Activated naive CD4-positive, alpha-beta T cell treated with anti-CD3 and anti-CD28 coated beads, Interleukin-2, amount 50 U/mL, for 72 hours (primary cell): ENCODE measurements around the gene UGT2B17. TPM values are rescaled to one million over a fixed set of nuclear protein-coding genes. Genes with fewer than 3 reads are reported as not detected.
"Not testable (repeated sequence)": the region's sequence is repeated elsewhere in the genome, so short reads cannot be mapped to it uniquely, and the experiment has no call there.

Source experiments
- ATAC-seq, 2 donors: fragments of 150-1000 bp; cut with Tn5 transposase; 2 replicates each; pipeline ENCODE4 v1.10.0; 2021; ENCODE audit warnings: mild to moderate bottlenecking in 2 of 2, moderate library complexity in 2 of 2
- DNase-seq, 2 donors: peaks; one replicate each; pipeline ENCODE4 v3.0.0; 2021 to 2022; ENCODE audit warnings: low spot score in 2 of 2
- H3K27ac Mint-ChIP-seq, 2 donors: one replicate each; pipeline ENCODE4 v1.8.0; 2022; ENCODE audit warnings: mild to moderate bottlenecking in 2 of 2, mixed read lengths in 2 of 2
- H3K36me3 Mint-ChIP-seq, 2 donors: one replicate each; pipeline ENCODE4 v1.8.0; 2022; ENCODE audit warnings: mixed read lengths in 2 of 2
- H3K9me3 Mint-ChIP-seq, 2 donors: one replicate each; pipeline ENCODE4 v1.8.0; 2022; ENCODE audit warnings: mixed read lengths in 2 of 2
- total RNA-seq, 2 donors: library from RNA; stranded (reverse); gene quantifications; one replicate each; pipeline ENCODE4 v1.2.3, GENCODE V29; 2022

Gene UGT2B17
- total RNA-seq, 2 donors from 2014 or later = not detected

DNA sequence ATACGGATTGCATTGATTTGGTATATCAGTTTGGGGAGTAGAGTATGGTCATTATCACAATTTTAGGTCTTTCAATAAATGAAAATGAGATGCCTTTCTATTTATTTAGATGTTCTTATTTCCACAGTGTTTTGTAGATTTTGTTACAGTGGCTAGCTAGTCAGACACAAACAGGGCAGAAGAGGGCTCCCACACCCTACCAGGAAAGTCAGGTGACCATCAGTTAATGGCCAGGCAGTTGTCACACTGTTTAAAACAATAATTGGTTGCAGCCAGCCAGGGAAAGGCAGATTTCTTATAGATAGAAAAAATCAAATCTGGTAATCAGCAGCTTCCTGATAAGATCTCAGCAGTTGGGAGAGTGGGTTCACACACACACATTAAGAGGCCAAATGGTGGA is 57.2 kb downstream of the UGT2B17 start:
- DNase-seq = no peak

DNA sequence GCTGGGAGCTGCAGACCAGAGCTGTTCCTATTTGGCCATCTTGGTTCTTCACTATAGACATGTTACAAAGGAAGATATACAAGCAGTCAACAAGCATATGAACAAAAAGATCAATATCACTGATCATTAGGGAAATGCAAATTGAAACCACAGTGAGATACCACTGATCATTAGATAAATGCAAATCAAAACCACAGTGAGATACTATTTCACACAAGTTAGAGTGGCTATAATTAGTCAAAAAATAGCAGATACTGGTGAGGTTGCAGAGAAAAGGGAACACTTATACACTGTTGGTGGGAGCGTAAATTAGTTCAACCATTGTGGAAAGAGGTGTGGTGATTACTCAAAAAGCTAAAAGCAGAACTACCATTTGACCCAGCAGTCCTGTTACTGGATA is 70.7 kb downstream of the UGT2B17 start:
- H3K27ac Mint-ChIP-seq, DNase-seq, ATAC-seq: not testable (repeated sequence)
- Mint-ChIP-seq H3K9me3 (peaks cover 7 to 11% of the 10 kb centered on the region in 2 donors), H3K36me3 (peaks cover 6 to 10% of the 10 kb centered on the region in 2 donors)

More for the DNA sequence above, 57.2 kb downstream of the UGT2B17 start:
- Mint-ChIP-seq H3K27ac (no peak overlapping the region), H3K36me3 (no peaks in the 10 kb centered on the region), H3K9me3 (no peaks in the 10 kb centered on the region)
- ATAC-seq = no peak

DNA sequence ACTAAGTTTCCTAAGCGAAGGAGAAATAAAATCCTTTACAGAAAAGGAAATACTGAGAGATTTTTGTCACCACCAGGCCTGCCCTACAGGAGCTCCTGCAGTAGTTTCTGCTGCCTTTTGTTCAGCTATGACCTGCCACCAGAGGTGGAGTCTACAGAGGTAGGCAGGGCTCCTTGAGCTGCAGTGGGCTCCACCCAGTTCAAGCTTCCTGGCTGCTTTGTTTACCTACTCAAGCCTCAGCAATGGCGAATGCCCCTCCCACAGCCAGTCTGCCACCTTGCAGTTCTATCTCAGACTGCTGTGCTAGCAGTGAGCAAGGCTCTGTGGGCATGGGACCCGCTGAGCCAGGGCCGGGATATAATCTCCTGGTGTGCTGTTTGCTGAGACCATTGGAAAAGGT is 71.3 kb downstream of the UGT2B17 start:
- H3K27ac Mint-ChIP-seq, DNase-seq, ATAC-seq: not testable (repeated sequence)
- H3K9me3 Mint-ChIP-seq = peaks cover 7 to 11% of the 10 kb centered on the region in 2 donors
- peaks cover 6 to 10% of the 10 kb centered on the region in 2 donors for H3K36me3 Mint-ChIP-seq

DNA sequence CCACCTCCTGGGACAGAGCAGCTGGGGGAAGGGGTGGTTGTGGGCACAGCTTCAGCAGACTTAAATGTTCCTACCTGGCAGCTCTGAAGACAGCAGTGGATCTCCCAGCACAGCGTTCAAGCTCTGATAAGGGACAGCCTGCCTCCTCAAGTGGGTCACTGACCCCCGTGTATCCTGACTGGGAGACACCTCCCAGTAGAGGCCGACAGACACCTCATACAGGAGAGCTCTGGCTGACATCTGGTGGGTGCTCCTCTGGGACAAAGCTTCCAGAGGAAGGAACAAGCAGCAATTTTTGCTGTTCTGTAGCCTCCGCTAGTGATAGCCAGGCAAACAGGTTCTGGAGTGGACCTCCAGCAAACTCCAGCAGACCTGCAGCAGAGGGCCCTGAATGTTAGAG is 72.7 kb downstream of the UGT2B17 start:
- not testable (repeated sequence) for ATAC-seq
- H3K9me3 Mint-ChIP-seq = peaks cover 7 to 11% of the 10 kb centered on the region in 2 donors

DNA sequence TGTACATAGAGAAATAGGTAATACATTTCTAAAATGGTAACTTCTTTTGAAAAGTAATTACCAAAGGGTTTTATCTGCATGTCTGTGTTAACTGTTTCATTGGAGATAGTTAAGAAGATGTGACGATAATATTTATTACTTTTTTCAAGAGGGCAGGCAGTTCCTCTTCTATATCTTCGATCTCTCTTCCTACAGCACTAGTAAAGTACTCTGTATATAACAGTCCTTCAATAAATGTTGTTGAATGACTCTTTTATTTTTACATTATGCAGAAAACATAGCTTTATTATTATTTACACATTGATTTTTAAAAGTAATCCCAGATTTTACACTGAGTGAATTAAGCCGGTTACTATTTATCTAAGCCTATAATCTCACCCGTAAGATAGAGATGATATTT is 77.1 kb downstream of the UGT2B17 start:
- no peak for DNase-seq
- Mint-ChIP-seq H3K36me3 (peaks cover 2 to 6% of the 10 kb centered on the region in 2 donors), H3K27ac (no peak overlapping the region), H3K9me3 (peaks cover 3 to 5% of the 10 kb centered on the region in 2 donors)
- no peak for ATAC-seq

More for the DNA sequence above, 72.7 kb downstream of the UGT2B17 start:
- not testable (repeated sequence) for DNase-seq, H3K27ac Mint-ChIP-seq
- peaks cover 6 to 10% of the 10 kb centered on the region in 2 donors for H3K36me3 Mint-ChIP-seq

DNA sequence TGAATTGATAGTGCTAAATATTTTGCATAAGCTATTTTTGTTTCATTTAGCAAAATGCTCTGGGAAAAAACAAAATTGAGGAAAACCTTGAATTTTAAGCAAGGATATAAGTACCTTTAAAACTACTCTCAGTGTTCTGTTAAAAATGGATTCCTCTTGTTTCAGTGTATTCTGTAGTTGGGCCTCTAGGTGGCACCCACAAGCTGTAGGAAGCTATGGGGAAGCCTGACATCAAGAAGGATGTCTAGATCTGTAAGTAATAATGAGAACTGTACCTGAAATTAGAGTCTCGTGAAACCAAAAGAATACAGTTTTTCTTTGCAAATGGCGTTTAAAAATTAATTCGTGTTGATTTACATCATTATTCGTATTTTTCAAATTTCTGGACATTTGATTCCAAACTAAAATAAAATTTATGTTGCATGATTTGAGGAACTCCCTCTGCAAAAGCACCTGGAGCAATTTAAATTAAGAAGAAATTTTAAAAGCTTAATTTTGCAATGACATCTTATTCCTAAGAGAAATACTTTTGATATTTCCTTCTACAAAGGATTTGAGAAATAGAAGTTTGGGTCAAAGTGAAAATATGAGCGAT is 77.6 kb downstream of the UGT2B17 start:
- ATAC-seq = peak; percentile 76 to 81
- no peak overlapping the region for H3K27ac Mint-ChIP-seq
- H3K9me3 Mint-ChIP-seq = peaks cover 0 to under 1% of the 10 kb centered on the region in 2 donors
- peak in 1 of 2 donors; percentile 47 for DNase-seq
- H3K36me3 Mint-ChIP-seq = peaks cover 0 to under 1% of the 10 kb centered on the region in 2 donors

DNA sequence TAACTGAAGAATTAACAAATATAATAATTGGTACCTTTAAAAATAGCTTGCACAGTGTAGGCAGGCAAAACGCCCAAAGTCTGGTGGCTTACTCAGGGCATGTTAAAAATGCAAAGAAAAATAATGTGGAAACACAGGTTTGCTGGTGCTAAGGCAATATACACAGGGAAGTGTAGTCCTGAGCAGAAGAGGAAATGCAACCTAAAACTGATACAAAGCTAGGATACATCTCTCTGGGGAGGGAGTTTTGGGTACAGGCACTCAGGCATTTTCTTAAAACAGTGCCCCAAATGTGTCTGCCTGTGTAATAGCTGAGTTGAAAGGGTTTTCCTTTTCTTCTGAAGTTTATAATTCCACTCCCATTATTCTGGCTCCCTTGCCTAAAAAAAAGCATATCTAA is 81.4 kb downstream of the UGT2B17 start:
- no peaks in the 10 kb centered on the region for H3K9me3 Mint-ChIP-seq
- no peak for ATAC-seq
- no peak for DNase-seq
- H3K36me3 Mint-ChIP-seq = no peaks in the 10 kb centered on the region
- no peak overlapping the region for H3K27ac Mint-ChIP-seq

DNA sequence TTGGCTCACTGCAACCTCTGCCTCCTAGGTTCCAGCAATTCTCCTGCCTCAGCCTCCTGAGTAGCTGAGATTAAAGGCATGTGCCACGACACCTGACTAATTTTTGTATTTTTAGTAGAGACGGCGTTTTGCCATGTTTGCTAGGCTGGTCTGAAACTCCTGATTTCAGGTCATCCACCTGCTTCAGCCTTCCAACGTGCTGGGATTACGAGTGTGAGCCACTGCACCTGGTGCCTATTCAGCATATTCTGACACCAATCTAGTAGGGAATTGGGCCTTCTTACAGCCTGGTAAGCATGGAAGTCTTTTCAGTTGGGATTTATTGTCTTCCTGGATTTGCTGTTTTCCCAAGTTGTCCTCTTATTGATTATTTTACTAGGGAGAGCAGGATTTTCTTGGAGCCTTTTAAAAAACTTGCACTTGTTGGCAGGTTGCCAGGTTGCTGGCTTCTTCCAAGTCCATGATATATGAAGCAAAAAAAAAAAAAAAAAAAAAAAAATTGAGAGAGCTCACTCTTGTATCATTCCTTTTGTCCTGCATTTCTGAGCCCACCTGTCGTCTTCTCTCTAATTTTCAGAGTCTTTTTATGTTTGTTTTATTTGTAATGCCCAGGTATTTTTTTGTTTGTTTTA is 85.2 kb downstream of the UGT2B17 start:
- H3K27ac Mint-ChIP-seq = no peak overlapping the region
- DNase-seq (no peak), ATAC-seq (no peak)
- H3K36me3 Mint-ChIP-seq = no peaks in the 10 kb centered on the region
- H3K9me3 Mint-ChIP-seq = no peaks in the 10 kb centered on the region

DNA sequence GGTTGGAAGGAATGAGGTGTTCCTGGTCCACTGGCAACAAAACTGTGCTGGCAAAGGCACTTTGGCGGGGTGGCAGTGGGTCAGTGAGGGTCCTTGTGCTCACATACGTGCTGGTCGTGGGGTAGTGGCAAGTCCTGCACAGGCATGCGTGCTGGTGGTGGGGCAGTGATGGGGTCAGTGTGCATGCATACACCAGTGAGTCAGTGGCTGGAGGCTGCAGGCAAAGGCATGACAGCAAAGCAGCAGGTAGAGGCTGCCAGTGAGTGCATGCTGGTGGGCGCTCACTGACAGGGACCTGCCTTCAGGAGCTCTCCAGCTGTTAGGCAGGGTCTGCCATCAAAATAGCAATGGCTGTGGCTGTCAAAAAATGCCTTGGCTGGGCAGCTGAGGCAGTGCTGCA is 86.8 kb downstream of the UGT2B17 start:
- ATAC-seq (no peak), DNase-seq (no peak)
- Mint-ChIP-seq H3K27ac (no peak overlapping the region), H3K9me3 (no peaks in the 10 kb centered on the region), H3K36me3 (no peaks in the 10 kb centered on the region)

Other genes with a start within 250 kb of the UGT2B17 start
- gene YTHDC1, start 226.2 kb downstream of the UGT2B17 start, total RNA-seq = 10 to 100 TPM; 83.2 to 87.3 TPM
- under 1 TPM in 1 of 2 donors, not detected in 1; 0.11 TPM for gene TMPRSS11E, start 128.9 kb downstream of the UGT2B17 start, total RNA-seq
- not detected for gene UGT2B15, start 94.3 kb upstream of the UGT2B17 start, total RNA-seq
- gene UGT2B10, start 239.7 kb upstream of the UGT2B17 start, total RNA-seq = not detected